COLO829 (cell line): ENCODE measurements around the gene DUS2.
"Not testable (repeated sequence)": the region's sequence is repeated elsewhere in the genome, so short reads cannot be mapped to it uniquely, and the experiment has no call there.

Experiments used
- DNase-seq: peaks from one replicate; pipeline ENCODE4 v3.0.0; 2012; ENCODE audit warnings: low spot score

The DUS2 gene

DNA sequence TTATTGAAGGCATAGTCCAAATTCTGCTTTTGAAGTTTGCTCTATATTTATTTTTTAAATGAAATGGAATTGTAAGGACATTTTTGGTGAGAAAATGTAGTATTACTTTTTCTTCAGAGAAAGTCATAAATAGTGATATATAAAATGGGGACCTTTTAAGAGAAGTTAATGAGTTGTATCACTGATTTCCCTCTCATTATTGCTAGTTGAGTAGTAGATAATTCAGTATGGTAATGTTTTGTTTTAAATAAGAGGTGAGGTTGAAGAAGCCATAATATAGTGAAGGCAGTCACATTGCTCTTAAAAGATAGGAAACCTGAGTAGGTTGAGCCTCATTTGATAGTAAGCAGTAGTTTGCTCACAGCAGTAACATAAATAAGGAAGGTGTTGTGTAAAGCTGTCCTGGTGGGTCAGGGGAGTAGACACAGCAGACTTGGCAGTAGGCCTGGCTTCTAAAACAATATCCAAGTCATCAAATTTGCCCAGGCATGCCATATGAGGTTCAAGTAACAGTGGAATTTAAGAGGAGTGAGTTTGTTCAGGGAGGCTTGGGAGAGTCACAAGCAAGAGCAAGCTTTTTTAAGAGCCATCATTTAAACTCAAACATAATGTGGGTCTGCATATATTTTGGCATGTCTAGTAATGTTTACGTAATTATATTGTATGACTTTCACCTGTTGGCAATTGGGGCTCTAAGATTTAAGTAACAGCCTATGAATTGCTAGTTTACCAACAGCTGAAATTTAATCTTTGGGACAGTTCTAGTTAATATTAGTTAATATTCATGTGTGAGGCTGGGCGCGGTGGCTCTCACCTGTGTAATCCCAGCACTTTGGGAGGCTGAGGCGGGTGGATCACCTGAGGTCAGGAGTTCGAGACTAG, 68.5 kb downstream of the DUS2 start:
- no peak for DNase-seq

DNA sequence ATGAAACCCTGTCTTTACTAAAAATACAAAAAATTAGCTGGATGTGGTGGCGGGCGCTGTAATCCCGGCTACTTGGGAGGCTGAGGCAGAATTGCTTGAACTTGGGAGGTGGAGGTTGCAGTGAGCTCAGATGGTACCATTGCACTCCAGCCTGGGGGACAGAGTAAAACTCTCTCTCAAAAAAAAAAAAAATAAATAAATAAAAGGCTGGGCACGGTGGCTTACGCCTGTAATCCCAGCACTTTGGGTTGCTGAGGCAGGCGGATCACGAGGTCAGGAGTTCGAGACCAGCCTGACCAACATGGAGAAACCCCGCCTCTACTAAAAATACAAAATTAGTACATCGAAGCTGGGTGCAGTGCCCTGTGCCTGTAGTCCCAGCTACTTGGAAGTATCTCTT, 69.2 kb downstream of the DUS2 start:
- DNase-seq = not testable (repeated sequence)

DNA sequence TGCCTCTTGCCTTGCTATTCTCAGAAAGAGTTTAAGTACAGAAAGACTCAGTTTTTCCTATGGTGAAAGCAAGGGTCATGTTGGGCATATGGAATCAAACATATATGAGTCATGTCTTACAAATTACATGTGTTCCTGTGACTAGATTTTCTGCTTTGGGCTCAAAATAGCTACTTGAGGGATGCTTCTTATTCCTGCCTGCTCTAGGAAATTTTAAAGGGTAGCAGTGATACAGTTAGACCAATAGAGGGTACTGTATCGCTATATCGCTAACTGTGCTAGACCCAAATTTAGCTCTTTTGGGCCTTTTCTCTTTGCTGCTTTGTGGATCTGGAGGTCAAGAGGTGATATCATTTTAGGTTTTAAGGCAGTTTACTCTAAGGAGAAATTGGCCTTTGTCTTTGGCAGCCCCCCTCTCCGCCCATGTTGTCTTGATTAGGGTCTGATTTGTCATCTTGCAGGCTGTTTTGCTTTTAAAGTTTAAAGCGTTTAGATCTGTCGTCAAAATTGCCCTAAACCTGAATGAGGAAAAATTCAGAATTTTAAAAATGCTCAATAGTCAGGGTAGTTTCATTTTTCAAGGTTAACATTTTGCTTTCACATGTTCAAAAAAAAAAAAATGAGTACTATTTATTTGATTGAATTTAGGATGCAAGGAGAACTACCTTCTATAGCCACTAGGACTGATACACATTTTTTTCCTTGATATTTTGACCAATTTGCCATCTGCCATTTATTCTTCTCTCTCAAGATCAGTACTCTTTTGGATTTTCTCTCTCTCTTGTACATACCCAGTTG, 70.9 kb downstream of the DUS2 start:
- DNase-seq = no peak

GRCh38 chr16:68094614-68094934, 71.5 kb downstream of the DUS2 start:
- DNase-seq = no peak

DNA sequence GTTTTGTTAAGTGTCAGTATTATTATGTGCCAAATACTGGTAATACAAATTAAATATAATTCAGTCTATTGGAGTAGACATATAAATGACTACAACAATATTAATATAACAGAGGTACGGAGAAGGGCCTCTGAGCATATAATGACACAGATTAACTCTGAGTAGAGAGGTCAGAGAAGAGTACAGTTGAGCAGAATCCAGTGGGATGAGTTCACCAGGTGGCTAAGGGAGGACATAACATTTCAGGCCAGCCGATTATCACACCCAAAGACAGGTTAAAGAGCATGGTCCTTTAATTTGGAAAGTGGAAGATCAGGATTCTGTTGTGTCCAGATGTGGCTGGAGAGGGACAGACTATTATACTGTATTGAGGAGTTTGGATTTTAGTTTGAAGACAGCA, 73.4 kb downstream of the DUS2 start:
- DNase-seq = no peak

DNA sequence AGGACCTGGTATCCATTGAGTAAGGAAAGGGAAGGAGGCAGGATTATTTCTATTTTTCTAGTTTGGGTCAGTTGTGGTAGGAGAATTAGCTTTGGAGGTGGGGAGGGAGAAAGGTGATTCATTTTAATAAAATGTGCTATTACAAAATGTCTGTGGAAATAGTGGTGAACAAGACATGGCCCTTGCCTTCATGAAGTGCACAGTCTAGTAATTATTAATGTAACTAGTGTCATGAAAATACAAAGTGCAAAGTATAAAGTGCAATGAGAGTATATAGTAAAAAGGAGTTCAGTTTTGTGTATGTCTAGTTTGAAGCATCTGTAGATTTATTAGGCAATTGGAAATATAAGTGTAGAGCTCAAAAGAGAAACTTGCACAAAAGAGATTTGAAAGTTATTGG, 74.0 kb downstream of the DUS2 start:
- no peak for DNase-seq

DNA sequence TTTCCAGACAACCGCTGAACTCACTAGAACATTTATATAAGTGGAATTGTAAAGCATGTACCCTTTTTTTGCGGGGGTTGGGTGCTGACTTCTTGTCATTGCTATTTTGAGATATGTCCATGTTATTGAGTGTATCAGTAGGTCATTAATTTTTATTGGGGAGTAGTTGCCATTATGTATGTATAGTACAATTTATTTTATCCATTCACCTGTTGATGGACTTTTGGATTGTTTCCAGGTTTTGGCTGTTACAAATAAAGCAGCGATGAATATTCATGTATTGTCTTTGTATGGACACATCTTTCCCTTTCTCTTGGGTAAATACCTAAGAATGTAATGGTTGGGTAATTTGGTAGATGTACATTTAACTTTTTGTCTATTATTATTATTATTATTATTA, 74.8 kb downstream of the DUS2 start:
- no peak for DNase-seq

GRCh38 chr16:68100488-68100887, 77.4 kb downstream of the DUS2 start:
- no peak for DNase-seq

GRCh38 chr16:68105611-68106010, 82.5 kb downstream of the DUS2 start:
- DNase-seq = no peak

GRCh38 chr16:68107230-68107928, 84.3 kb downstream of the DUS2 start:
- not testable (repeated sequence) for DNase-seq

DNA sequence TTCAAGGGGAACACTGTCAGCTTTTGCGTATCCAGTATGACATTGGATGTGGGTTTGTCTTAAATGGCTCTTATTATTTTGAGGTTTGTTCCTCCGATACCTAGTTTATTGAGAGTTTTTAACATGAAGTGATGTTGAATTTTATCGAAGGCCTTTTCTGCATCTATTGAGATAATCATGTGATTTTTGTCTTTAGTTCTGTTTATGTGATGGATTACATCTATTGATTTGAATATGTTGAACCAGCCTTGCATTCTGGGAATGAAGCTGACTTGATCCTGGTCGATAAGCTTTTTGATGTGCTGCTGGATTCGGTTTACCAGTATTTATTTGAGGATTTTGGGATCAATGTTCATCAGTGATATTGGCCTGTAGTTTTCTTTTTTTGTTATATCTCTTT, 86.1 kb downstream of the DUS2 start:
- not testable (repeated sequence) for DNase-seq

GRCh38 chr16:68110611-68111010, 87.5 kb downstream of the DUS2 start:
- not testable (repeated sequence) for DNase-seq

- DNase-seq = no peak
These were observed 88.3 kb downstream of the DUS2 start for GRCh38 chr16:68111379-68111778.

GRCh38 chr16:68113059-68113761, 90.1 kb downstream of the DUS2 start:
- no peak for DNase-seq

DNA sequence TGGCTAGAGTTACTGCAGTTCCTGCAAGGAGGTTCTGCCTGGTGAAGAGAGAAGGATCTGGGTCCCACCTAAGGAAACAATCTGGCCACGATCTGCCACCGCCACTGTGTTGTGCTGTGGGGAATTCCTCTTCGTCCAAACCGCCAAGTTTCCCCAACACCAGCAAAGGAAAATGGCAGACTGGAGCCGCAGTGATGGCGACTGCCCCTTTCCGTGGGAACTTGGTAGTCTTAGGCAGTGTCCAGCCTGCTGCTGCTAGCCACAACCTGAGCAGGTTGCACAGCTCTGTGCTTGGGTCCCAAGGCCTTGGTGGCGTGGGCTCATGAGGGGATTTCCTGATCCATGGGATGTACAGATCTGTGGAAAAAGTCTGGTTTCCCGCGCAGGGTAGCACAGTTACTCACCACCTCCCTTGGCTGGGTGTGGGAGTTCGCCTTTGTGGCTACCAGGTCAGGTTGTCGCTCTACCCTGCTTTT, 90.7 kb downstream of the DUS2 start:
- DNase-seq = no peak

- not testable (repeated sequence) for DNase-seq
These were observed 91.9 kb downstream of the DUS2 start for GRCh38 chr16:68114939-68115338.

DNA sequence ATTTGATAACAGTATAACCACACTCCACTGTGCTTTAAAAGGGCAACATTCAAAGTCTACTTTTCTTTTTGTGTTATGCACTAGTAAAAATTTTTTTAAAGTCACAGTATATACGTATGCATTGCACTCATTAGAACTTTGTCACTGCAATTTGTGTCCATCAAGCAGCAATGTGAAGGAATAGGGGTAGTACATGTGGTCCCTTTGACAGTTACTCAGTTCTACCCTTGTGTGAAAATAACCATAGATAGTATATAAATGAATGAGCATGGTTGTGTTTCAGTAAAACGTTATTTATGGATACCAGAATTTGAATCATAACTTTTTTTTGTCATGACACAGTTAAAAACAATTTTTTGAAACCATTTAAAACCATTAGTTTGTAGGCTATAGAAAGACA, 92.8 kb downstream of the DUS2 start:
- DNase-seq = no peak

- no peak for DNase-seq
These were observed 93.3 kb downstream of the DUS2 start for GRCh38 chr16:68116256-68116867.

DNA sequence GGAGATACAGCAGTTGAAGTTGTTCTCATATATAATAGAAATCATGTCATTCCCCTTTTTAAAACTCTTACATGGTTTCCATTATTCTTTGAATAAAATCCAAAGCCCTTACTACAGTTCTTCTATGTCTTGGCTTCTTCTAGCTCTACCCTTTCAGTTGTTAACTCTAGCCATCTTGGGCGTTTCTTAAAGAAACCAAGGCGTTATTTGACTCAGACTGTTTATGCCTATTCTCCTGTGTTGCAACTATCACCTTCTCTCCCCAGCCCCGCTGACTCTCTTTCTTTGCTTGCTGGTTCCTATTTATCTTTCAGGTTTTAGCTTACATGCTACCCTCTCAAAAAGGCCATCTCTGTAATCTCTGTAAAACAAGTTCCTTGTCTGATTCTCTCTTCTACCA, 94.8 kb downstream of the DUS2 start:
- no peak for DNase-seq

DNA sequence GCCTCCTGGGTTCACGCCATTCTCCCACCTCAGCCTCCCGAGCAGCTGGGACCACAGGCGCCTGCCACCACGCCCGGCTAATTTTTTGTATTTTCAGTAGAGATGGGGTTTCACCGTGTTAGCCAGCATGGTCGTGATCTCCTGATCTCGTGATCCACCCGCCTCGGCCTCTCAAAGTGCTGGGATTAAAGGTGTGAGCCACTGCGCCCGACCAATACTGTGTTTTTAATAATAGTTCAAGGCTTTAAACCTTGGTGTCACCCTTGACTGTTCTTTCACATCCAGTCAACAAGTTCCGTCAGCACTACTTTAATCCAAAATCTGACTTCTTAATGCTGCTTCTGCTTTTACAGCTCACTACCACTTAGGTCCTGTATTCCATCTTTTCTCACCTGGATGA, 95.9 kb downstream of the DUS2 start:
- not testable (repeated sequence) for DNase-seq

DNA sequence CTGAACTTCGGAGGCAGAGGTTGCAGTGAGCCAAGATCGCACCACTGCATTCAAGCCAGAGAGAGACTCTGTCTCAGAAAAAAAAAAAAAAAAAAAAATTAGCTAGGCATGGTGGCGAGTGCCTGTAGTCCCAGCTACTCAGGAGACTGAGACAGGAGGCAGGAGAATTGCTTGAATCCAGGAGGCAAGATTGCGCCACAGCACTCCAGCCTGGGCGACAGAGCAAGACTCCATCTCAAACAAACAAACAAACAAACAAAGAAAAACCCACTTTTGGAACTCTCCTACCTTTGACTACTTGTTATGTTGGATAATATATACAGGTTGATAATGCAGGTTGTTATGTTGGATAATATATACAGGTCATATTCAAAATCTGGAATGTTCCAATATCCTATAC, 97.4 kb downstream of the DUS2 start:
- DNase-seq = not testable (repeated sequence)

DNA sequence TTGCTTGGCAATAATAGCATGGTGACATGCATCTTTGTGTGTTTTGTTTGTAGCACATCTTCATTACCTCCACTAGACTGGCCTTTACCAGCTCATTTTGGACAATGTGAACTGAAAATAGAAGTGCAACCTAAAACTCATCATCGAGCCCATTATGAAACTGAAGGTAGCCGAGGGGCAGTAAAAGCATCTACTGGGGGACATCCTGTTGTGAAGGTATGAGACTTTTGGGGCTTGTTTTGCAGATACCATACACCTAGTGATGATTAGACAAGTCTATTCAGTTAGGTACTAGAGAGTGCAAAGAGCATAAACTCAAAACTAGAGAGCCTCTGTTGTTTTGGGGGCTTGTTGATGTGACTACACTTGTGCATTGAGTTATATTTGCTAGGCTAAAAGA, 103.3 kb downstream of the DUS2 start:
- DNase-seq = no peak
